Stimulated activated naive CD8-positive, alpha-beta T cell treated with anti-CD3 and anti-CD28 coated beads, Interleukin-15, amount 100 ng/mL, for 72 hours (primary cell): Measurements from ENCODE around the gene YPEL1.
A peak's percentile ranks its signal among the peaks of the same experiment; 100 is the strongest.
"Not testable (repeated sequence)": the region's sequence is repeated elsewhere in the genome, so short reads cannot be mapped to it uniquely, and the experiment has no call there.

Experiments
- ATAC-seq: fragments of 150-1000 bp; cut with Tn5 transposase; 2 replicates; pipeline ENCODE4 v1.10.0; 2021; ENCODE audit warnings: mild to moderate bottlenecking, moderate library complexity
- DNase-seq, 2 donors: peaks; one replicate each; pipeline ENCODE4 v3.0.0; 2021 to 2022
- H3K27ac Mint-ChIP-seq, 2 donors: one replicate each; pipeline ENCODE4 v1.8.0; 2022; ENCODE audit warnings: mild to moderate bottlenecking in 2 of 2, mixed read lengths in 2 of 2, moderate library complexity in 2 of 2
- H3K27me3 Mint-ChIP-seq: one replicate; pipeline ENCODE4 v1.8.0; 2022; ENCODE audit warnings: mixed read lengths
- H3K4me1 Mint-ChIP-seq: one replicate; pipeline ENCODE4 v1.8.0; 2022; ENCODE audit warnings: mild to moderate bottlenecking, mixed read lengths
- H3K4me3 Mint-ChIP-seq, 2 donors: one replicate each; pipeline ENCODE4 v1.8.0; 2022; ENCODE audit warnings: mild to moderate bottlenecking in 2 of 2, mixed read lengths in 2 of 2, moderate library complexity in 1 of 2
- H3K9me3 Mint-ChIP-seq, 2 donors: one replicate each; pipeline ENCODE4 v1.8.0; 2022; ENCODE audit warnings: mixed read lengths in 2 of 2

The YPEL1 gene

DNA sequence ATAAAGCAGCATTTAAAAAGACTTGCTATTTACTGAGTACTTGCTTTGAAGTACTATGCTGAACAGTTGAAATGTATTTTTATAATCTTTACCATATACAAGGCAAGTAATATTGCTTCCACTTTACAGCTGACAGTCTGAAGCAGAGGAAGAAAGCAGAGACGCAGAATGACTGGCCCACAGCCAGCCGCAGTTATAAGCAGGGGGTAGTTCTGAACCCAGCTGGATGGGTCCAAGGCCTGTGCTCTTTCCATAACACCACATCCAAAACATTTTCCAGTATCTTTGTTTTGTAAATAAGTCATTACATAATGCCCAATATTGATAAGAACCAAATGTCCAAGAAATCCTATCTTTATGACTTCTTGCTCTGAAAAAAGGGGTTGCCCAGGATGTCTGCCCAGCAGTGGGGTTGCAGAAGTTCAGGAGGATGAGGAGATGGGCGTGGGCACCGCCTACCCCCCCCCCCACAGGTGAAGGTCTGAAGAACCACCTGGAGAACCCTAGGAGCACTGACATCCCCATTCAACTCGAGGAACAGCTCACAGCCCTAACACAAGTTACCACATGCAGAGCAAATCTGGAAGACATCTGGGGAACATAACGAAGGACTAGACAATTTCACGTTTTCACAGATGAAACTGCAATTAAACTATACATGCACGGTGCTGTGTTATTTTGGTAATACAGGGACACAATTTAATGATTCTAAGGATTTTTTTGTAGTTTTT lies 24.2 kb upstream of the YPEL1 start:
- no peak for DNase-seq
- ATAC-seq = no peak
- no peak overlapping the region for H3K27ac Mint-ChIP-seq
- H3K9me3 Mint-ChIP-seq = no peaks in the 10 kb centered on the region
- H3K4me1 Mint-ChIP-seq = peaks cover 35% of the 10 kb centered on the region
- no peak overlapping the region for H3K4me3 Mint-ChIP-seq
- no peaks in the 10 kb centered on the region for H3K27me3 Mint-ChIP-seq

DNA sequence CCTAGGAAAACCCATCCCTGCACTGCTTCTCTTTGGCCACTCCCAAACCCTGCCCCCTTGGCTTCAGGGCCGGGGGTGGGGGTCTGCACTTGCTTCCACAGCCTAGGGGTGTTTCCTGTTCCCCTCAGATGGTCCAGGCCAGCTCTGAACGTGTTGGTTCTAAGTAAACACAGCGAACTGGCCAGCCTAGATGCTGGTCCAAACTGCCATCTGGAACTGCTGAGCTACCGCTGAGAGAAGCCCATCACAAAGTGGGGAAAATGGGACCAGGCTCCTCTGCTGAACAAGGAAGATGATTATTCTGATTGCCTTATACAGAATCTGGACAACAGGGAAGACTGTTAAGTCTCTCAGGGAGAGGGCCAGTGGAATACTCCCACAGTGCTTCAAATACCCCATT lies 23.5 kb upstream of the YPEL1 start:
- Mint-ChIP-seq H3K4me3 (no peak overlapping the region), H3K27ac (no peak overlapping the region), H3K4me1 (peaks cover 28% of the 10 kb centered on the region), H3K27me3 (no peaks in the 10 kb centered on the region), H3K9me3 (no peaks in the 10 kb centered on the region)
- ATAC-seq (no peak), DNase-seq (no peak)

- no peaks in the 10 kb centered on the region for H3K27me3 Mint-ChIP-seq
- DNase-seq = no peak
- ATAC-seq = no peak
- no peak overlapping the region for H3K27ac Mint-ChIP-seq
- H3K9me3 Mint-ChIP-seq = no peaks in the 10 kb centered on the region
- no peak overlapping the region for H3K4me3 Mint-ChIP-seq
- H3K4me1 Mint-ChIP-seq = peaks cover 20% of the 10 kb centered on the region
Measured at GRCh38 chr22:21758091-21758864, 22.7 kb upstream of the YPEL1 start.

- no peaks in the 10 kb centered on the region for H3K27me3 Mint-ChIP-seq
- DNase-seq (no peak), ATAC-seq (no peak)
- H3K4me1 Mint-ChIP-seq = peaks cover 12% of the 10 kb centered on the region
- no peaks in the 10 kb centered on the region for H3K9me3 Mint-ChIP-seq
- H3K27ac Mint-ChIP-seq = peak overlapping the region; percentile 47 to 77
- H3K4me3 Mint-ChIP-seq = no peak overlapping the region
Measured at GRCh38 chr22:21755851-21756284, 20.3 kb upstream of the YPEL1 start.

- no peak overlapping the region for H3K4me3 Mint-ChIP-seq
- no peak overlapping the region for H3K27ac Mint-ChIP-seq
- no peak for ATAC-seq
- H3K27me3 Mint-ChIP-seq = no peaks in the 10 kb centered on the region
- H3K4me1 Mint-ChIP-seq = peaks cover 12% of the 10 kb centered on the region
- no peaks in the 10 kb centered on the region for H3K9me3 Mint-ChIP-seq
- DNase-seq = no peak
Measured at GRCh38 chr22:21754523-21754922, 18.9 kb upstream of the YPEL1 start.

GRCh38 chr22:21753374-21754111 lies 17.9 kb upstream of the YPEL1 start:
- peak; percentile 26 for ATAC-seq
- Mint-ChIP-seq H3K27ac (no peak overlapping the region), H3K4me3 (no peak overlapping the region), H3K9me3 (no peaks in the 10 kb centered on the region), H3K27me3 (no peaks in the 10 kb centered on the region), H3K4me1 (peaks cover 12% of the 10 kb centered on the region)
- DNase-seq = no peak

GRCh38 chr22:21752276-21752675 lies 16.7 kb upstream of the YPEL1 start:
- Mint-ChIP-seq H3K27ac (no peak overlapping the region), H3K9me3 (no peaks in the 10 kb centered on the region), H3K4me1 (peaks cover 12% of the 10 kb centered on the region), H3K4me3 (no peak overlapping the region), H3K27me3 (no peaks in the 10 kb centered on the region)
- ATAC-seq (no peak), DNase-seq (no peak)

DNA sequence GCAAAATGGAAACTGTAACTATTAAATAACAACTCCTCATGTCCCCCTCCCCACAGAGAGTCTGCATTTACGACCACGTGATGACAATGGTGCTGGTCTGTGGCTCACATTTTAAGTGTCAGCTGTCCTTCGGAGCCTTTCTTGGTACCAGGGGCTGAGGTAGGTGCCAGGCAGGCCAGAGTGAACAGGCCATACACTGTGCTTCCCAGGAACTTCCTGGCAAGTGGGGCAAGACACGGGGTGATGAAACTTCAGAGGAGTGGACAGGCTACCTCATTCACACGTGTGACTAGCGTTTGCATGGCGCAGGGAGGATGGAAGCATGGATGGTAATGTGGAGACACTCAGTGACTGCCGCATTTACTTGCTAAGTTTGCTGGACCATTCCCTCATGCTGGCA lies 10.4 kb upstream of the YPEL1 start:
- Mint-ChIP-seq H3K4me3 (no peak overlapping the region), H3K9me3 (no peaks in the 10 kb centered on the region), H3K4me1 (no peaks in the 10 kb centered on the region), H3K27ac (no peak overlapping the region), H3K27me3 (no peaks in the 10 kb centered on the region)
- ATAC-seq (no peak), DNase-seq (no peak)

DNA sequence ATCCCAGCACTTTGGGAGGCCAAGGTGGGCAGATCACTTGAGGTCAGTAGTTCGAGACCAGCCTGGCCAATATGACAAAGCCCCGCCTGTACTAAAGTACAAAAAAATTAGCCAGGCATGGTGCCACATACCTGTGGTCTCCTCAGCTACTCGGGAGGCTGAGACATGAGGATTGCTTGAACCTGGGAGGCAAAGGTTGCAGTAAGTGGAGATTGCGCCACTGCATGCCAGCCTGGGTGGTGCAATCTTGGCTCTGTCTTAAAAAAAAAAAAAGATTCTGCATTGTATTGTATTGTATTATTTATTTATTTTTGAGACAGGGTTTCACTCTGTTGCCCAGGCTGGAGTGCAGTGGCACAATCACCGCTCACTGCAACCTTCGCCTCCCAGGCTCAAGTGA lies 9.3 kb upstream of the YPEL1 start:
- H3K27me3 Mint-ChIP-seq = not testable (repeated sequence)

DNA sequence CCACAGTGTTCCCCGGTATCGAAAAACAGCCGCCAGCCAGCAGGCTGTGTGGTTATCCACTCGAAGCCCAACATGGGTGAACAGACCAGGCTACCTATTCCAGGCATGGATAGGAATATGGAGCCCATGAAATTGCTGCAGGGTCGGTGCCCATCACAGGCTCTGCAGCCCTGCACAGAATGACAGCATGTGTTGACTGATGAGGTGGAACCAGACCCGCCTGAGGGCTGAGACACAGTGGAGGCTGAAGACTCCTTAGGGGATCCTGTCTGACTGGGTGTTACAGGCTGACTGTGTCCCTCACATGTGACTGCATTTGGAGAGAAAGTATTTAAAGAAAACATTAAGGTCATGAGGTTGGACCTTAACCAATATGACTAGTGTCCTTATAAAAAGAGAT lies 6.2 kb upstream of the YPEL1 start:
- Mint-ChIP-seq H3K27me3 (peaks cover 14% of the 10 kb centered on the region), H3K4me1 (peaks cover 6% of the 10 kb centered on the region), H3K9me3 (no peaks in the 10 kb centered on the region), H3K27ac (no peak overlapping the region), H3K4me3 (no peak overlapping the region)
- DNase-seq (no peak), ATAC-seq (no peak)

More for the DNA sequence above, 9.3 kb upstream of the YPEL1 start:
- H3K4me3 Mint-ChIP-seq, H3K27ac Mint-ChIP-seq, H3K9me3 Mint-ChIP-seq, DNase-seq, H3K4me1 Mint-ChIP-seq, ATAC-seq: not testable (repeated sequence)

GRCh38 chr22:21741059-21741458 lies 5.5 kb upstream of the YPEL1 start:
- no peak overlapping the region for H3K4me3 Mint-ChIP-seq
- H3K4me1 Mint-ChIP-seq = peaks cover 6% of the 10 kb centered on the region
- ATAC-seq (no peak), DNase-seq (no peak)
- no peak overlapping the region for H3K27ac Mint-ChIP-seq
- H3K27me3 Mint-ChIP-seq = peaks cover 14% of the 10 kb centered on the region
- H3K9me3 Mint-ChIP-seq = no peaks in the 10 kb centered on the region

DNA sequence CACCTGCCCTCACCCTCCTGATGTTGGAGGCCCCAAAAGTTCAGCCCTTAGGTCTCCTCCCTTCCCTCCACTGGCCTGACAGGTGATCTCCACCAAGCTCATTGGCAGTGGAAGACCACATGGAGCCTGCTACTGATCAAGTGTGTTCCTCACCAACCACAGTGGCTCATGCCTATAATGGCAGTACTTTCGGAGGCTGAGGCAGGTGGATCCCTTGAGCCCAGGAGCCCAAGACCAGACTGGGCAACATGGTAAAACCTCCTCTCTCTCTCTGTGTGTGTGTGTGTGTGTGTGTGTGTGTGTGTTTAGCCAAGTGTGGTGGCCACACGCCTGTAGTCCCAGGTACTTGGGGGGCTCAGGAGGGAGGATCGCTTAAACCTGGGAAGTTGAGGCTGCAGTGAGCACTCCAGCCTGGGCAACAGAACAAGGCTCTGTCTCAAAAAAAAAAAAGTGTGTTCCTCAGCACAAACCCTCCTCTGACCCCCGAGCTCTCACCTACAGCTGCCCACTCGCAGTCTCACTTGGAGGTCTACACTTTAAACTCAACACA lies 4.3 kb upstream of the YPEL1 start:
- Mint-ChIP-seq H3K4me1 (peaks cover 10% of the 10 kb centered on the region), H3K27me3 (peaks cover 14% of the 10 kb centered on the region), H3K27ac (no peak overlapping the region), H3K9me3 (no peaks in the 10 kb centered on the region), H3K4me3 (no peak overlapping the region)
- DNase-seq (no peak), ATAC-seq (no peak)

GRCh38 chr22:21738966-21739365 lies 3.4 kb upstream of the YPEL1 start:
- Mint-ChIP-seq H3K27ac (no peak overlapping the region), H3K9me3 (no peaks in the 10 kb centered on the region), H3K27me3 (peaks cover 17% of the 10 kb centered on the region), H3K4me3 (no peak overlapping the region), H3K4me1 (peaks cover 20% of the 10 kb centered on the region)
- DNase-seq = no peak
- ATAC-seq = no peak

GRCh38 chr22:21738081-21738480 lies 2.5 kb upstream of the YPEL1 start:
- ATAC-seq (no peak), DNase-seq (no peak)
- Mint-ChIP-seq H3K27me3 (peaks cover 26% of the 10 kb centered on the region), H3K4me3 (no peak overlapping the region), H3K4me1 (peaks cover 27% of the 10 kb centered on the region), H3K9me3 (no peaks in the 10 kb centered on the region), H3K27ac (no peak overlapping the region)

DNA sequence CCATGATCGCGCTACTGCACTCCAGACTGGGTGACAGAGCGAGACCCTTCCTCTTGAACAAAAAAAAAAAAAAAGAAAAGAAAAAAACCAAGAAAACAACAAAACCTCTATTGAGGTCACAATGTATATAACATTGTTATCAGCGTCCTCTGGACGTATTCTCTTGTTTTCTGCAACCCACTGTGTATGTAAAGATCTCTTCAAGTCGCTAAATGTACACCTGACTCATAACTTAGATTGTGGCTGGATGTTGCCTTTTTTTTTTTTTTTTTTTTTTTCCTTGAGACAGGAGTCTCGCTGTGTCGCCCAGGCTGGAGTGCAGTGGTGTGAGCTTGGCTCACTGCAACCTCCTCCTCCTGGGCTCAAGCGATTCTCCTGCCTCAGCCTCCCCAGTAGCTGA lies 1.4 kb upstream of the YPEL1 start:
- H3K4me3 Mint-ChIP-seq = no peak overlapping the region
- peaks cover 27% of the 10 kb centered on the region for H3K27me3 Mint-ChIP-seq
- H3K27ac Mint-ChIP-seq = no peak overlapping the region
- no peaks in the 10 kb centered on the region for H3K9me3 Mint-ChIP-seq
- no peak for DNase-seq
- ATAC-seq = no peak
- peaks cover 27% of the 10 kb centered on the region for H3K4me1 Mint-ChIP-seq
